HepG2 (cell line): ENCODE results near the gene SRRM1. TPM values are rescaled to one million over a fixed set of nuclear protein-coding genes. Genes with fewer than 3 reads are reported as not detected.

ENCODE experiments used
- BATF2 ChIP-seq: sonication (generic); formaldehyde crosslinking; IDR thresholded peaks from 2 replicates; pipeline ENCODE4 v1.8.0; 2022; ENCODE audit warnings: mild to moderate bottlenecking, missing genetic modification reagents, moderate library complexity
- CBFB ChIP-seq: sonication (generic); formaldehyde crosslinking; IDR thresholded peaks from 2 replicates; pipeline ENCODE4 v1.4.0; 2020; ENCODE audit warnings: missing genetic modification reagents
- CEBPG ChIP-seq: IDR thresholded peaks from 2 replicates; pipeline ENCODE4 v1.6.1; 2016
- DMAP1 ChIP-seq: IDR thresholded peaks from 2 replicates; pipeline ENCODE4 v1.6.1; 2016
- ERF ChIP-seq: IDR thresholded peaks from 2 replicates; pipeline ENCODE4 v1.6.1; 2018; ENCODE audit warnings: missing biosample characterization, missing genetic modification reagents
- FOXC1 ChIP-seq: sonication (generic); formaldehyde crosslinking; IDR thresholded peaks from 2 replicates; pipeline ENCODE4 v1.8.0; 2022; ENCODE audit warnings: mild to moderate bottlenecking, missing genetic modification reagents, borderline replicate concordance
- HIVEP1 ChIP-seq: sonication (generic); formaldehyde crosslinking; IDR thresholded peaks from 2 replicates; pipeline ENCODE4 v1.4.0; 2020; ENCODE audit warnings: mild to moderate bottlenecking, missing genetic modification reagents
- HNF1A ChIP-seq, 2 experiments: sonication (generic) in 1 of 2; formaldehyde crosslinking in 1 of 2; IDR thresholded peaks; 2 replicates each; pipeline versions ENCODE4 v1.4.0 to v1.6.1; 2016 to 2020; ENCODE audit warnings: borderline replicate concordance in 1 of 2, low read depth in 1 of 2, mild to moderate bottlenecking in 1 of 2, missing genetic modification reagents in 1 of 2
- LCORL ChIP-seq, 2 experiments: fragments of 450-650 bp in 1 of 2; sonication (generic) in 1 of 2; formaldehyde crosslinking in 1 of 2; IDR thresholded peaks; 2 replicates each; pipeline versions ENCODE4 v1.5.0 to v1.6.1; 2017 to 2020; ENCODE audit warnings: antibody characterized with exemption in 1 of 2, missing genetic modification reagents in 1 of 2
- MLLT10 ChIP-seq: sonication (generic); formaldehyde crosslinking; IDR thresholded peaks from 2 replicates; pipeline ENCODE4 v1.4.0; 2020; ENCODE audit warnings: missing genetic modification reagents
- MTF1 ChIP-seq: sonication (generic); formaldehyde crosslinking; IDR thresholded peaks from 2 replicates; pipeline ENCODE4 v1.5.0; 2020; ENCODE audit warnings: missing genetic modification reagents
- NR2C2 ChIP-seq: sonication (generic); formaldehyde crosslinking; IDR thresholded peaks from 2 replicates; pipeline ENCODE4 v1.4.0; 2020; ENCODE audit warnings: missing genetic modification reagents, mild to moderate bottlenecking, moderate library complexity, borderline replicate concordance
- RBM39 ChIP-seq: fragments of 200-400 bp; formaldehyde crosslinking; IDR thresholded peaks from one replicate; pipeline ENCODE4 v1.6.1; 2018; ENCODE audit warnings: antibody characterized with exemption, mild to moderate bottlenecking, low read depth, low read length; ENCODE audit not compliant: poor library complexity, severe bottlenecking
- RCOR2 ChIP-seq: IDR thresholded peaks from 2 replicates; pipeline ENCODE4 v1.6.1; 2016; ENCODE audit warnings: missing biosample characterization, missing genetic modification reagents
- SMARCE1 ChIP-seq: fragments of 450-650 bp; IDR thresholded peaks from 2 replicates; pipeline ENCODE4 v1.6.1; 2017; ENCODE audit warnings: borderline replicate concordance
- SOX6 ChIP-seq, 2 experiments: fragments of 450-650 bp in 1 of 2; sonication (generic) in 1 of 2; formaldehyde crosslinking in 1 of 2; IDR thresholded peaks; 2 replicates each; pipeline versions ENCODE4 v1.4.0 to v1.6.1; 2017 to 2020; ENCODE audit warnings: antibody characterized with exemption in 1 of 2, mild to moderate bottlenecking in 1 of 2, missing genetic modification reagents in 1 of 2
- TCF12 ChIP-seq, 2 experiments: fragments of 450-650 bp in 1 of 2; sonication (generic) in 1 of 2; formaldehyde crosslinking in 1 of 2; IDR thresholded peaks; 2 replicates each; pipeline versions ENCODE4 v1.6.1 to v1.8.0; 2017 to 2022; ENCODE audit warnings: antibody characterized with exemption in 1 of 2, mild to moderate bottlenecking in 1 of 2, missing genetic modification reagents in 1 of 2, moderate library complexity in 1 of 2
- TMF1 ChIP-seq: sonication (generic); formaldehyde crosslinking; IDR thresholded peaks from 2 replicates; pipeline ENCODE4 v1.8.1; 2022; ENCODE audit warnings: low read depth, missing genetic modification reagents
- ZNF264 ChIP-seq: sonication (generic); formaldehyde crosslinking; IDR thresholded peaks from 2 replicates; pipeline ENCODE4 v1.4.0; 2020; ENCODE audit warnings: missing genetic modification reagents
- ZNF703 ChIP-seq: sonication (generic); formaldehyde crosslinking; IDR thresholded peaks from 2 replicates; pipeline ENCODE4 v1.5.1; 2020; ENCODE audit warnings: missing genetic modification reagents, mild to moderate bottlenecking, moderate library complexity, borderline replicate concordance
- polyA plus RNA-seq, 8 experiments: library from polyadenylated mRNA; depleted of rRNA in 3 of 8; stranded (reverse) in 7 of 8; unstranded in 1 of 8; fragments of >200 nt; fragmentation: Illumina TruSeq in 4 of 8; extraction: Trizol in 4 of 8; gene quantifications; 2 replicates each; pipeline versions ENCODE4 v1.2.1 to v1.2.3, GENCODE V29; 2011 to 2016; ENCODE audit warnings: low read depth in 4 of 8, missing spikeins in 1 of 8, mixed read lengths in 1 of 8; ENCODE audit not compliant: insufficient read depth in 1 of 8
- total RNA-seq, 5 experiments: library from RNA; depleted of rRNA; stranded (reverse); fragments of >200 nt; fragmentation: Illumina TruSeq; extraction: Trizol; gene quantifications; 2 replicates each; pipeline ENCODE4 v1.2.3, GENCODE V29; 2016; ENCODE audit warnings: low read depth in 1 of 5

SRRM1 gene
- total and polyA plus RNA-seq, 2 of the 13 experiments (the other 11 are each of a cell fraction or from before 2014, with no cell fraction given): 31.6 to 44.5 TPM

- no peak for TF ChIP-seq HNF1A (IDR thresholded peaks at IDR 0.05; ENCODE audit: low read depth)
- TF ChIP-seq HNF1A (CRISPR knock-in tag; IDR thresholded peaks at IDR 0.05; ENCODE audit: borderline replicate concordance): peak; percentile 65; the same call in 1 of the 2 replicates
- no peak for TF ChIP-seq SOX6 (IDR thresholded peaks at IDR 0.05)
- peak; percentile 95 for TF ChIP-seq SOX6 (CRISPR knock-in tag; IDR thresholded peaks at IDR 0.05)
- TF ChIP-seq SMARCE1: no peak
- no peak for TF ChIP-seq MLLT10 (CRISPR knock-in tag)
- no peak for TF ChIP-seq MTF1 (CRISPR knock-in tag)
- TF ChIP-seq LCORL (IDR thresholded peaks at IDR 0.05): no peak
- TF ChIP-seq LCORL (CRISPR knock-in tag; IDR thresholded peaks at IDR 0.05): peak; percentile 41; the same call in 1 of the 2 replicates
- TF ChIP-seq RCOR2 (CRISPR knock-in tag): 0 out of 2 replicates have a peak, but pooled peaks have one; percentile 56
- TF ChIP-seq RBM39: no peak
- peak; percentile 79 for TF ChIP-seq CBFB (CRISPR knock-in tag)
- no peak for TF ChIP-seq NR2C2 (CRISPR knock-in tag)
- TF ChIP-seq CEBPG: peak; percentile 42
- TF ChIP-seq FOXC1: no peak
- TF ChIP-seq ZNF703: no peak
- 0 out of 2 replicates have a peak, but pooled peaks have one; percentile 55 for TF ChIP-seq DMAP1 (CRISPR knock-in tag)
- 0 out of 2 replicates have a peak, but pooled peaks have one; percentile 41 for TF ChIP-seq ERF (CRISPR knock-in tag)
- TF ChIP-seq HIVEP1 (CRISPR knock-in tag): 0 out of 2 replicates have a peak, but pooled peaks have one; percentile 49
- TF ChIP-seq TCF12 (IDR thresholded peaks at IDR 0.05): no peak
- no peak for TF ChIP-seq TCF12 (CRISPR knock-in tag; IDR thresholded peaks at IDR 0.05)
- TF ChIP-seq TMF1: no peak
- TF ChIP-seq ZNF264 (CRISPR knock-in tag): no peak
- no peak for TF ChIP-seq BATF2 (CRISPR knock-in tag)
Measured at GRCh38 chr1:24705260-24706073, 62.4 kb downstream of the SRRM1 start (continued).
